Thyroid gland (tissue), 4 donors: ENCODE data around the gene ADGRG7. TPM values are rescaled to one million over a fixed set of nuclear protein-coding genes. Genes with fewer than 3 reads are reported as not detected.

Experiments
- DNase-seq, 2 donors: peaks; one replicate each; pipeline ENCODE4 v3.0.0-alpha.2; 2019
- H3K27ac ChIP-seq, 3 donors: fragments of 200-600 bp; sonication (generic); 1 replicate in 2 of 3; 2 replicates in 1 of 3; pipeline ENCODE4 v1.5.1; 2016 to 2019; ENCODE audit warnings: mild to moderate bottlenecking in 1 of 3, moderate library complexity in 1 of 3
- H3K27me3 ChIP-seq: fragments of 200-600 bp; sonication (generic); one replicate; pipeline ENCODE4 v1.5.1; 2019
- H3K36me3 ChIP-seq, 2 donors: fragments of 200-600 bp; sonication (generic); one replicate each; pipeline ENCODE4 v1.5.1; 2016 to 2019
- H3K4me1 ChIP-seq, 2 donors: fragments of 200-600 bp; sonication (generic); one replicate each; pipeline ENCODE4 v1.5.1; 2017 to 2019
- H3K4me3 ChIP-seq, 3 donors: fragments of 200-600 bp; sonication (generic); replicated peaks in 1 of 3; 1 replicate in 2 of 3; 2 replicates in 1 of 3; pipeline ENCODE4 v1.5.1; 2016; ENCODE audit warnings: mild to moderate bottlenecking in 1 of 3
- H3K9me3 ChIP-seq: fragments of 200-600 bp; sonication (generic); one replicate; pipeline ENCODE4 v1.5.1; 2017
- CTCF ChIP-seq, 6 experiments: fragments of 200-600 bp in 3 of 6; fragments of 450-650 bp in 3 of 6; sonication (generic) in 3 of 6; IDR thresholded peaks; one replicate each; pipeline ENCODE4 v1.5.1; 2016 to 2019; ENCODE audit warnings: antibody characterized with exemption in 6 of 6, mild to moderate bottlenecking in 2 of 6, inconsistent platforms in 1 of 6, moderate library complexity in 1 of 6
- POLR2A ChIP-seq, 2 donors: fragments of 450-650 bp; IDR thresholded peaks; one replicate each; pipeline ENCODE4 v1.6.1; 2017; ENCODE audit warnings: antibody characterized with exemption in 2 of 2, mild to moderate bottlenecking in 2 of 2, moderate library complexity in 1 of 2
- WGBS, 2 donors: methylation state at CpG; one replicate each; pipeline ENCODE4 v1.1.5; 2017; 5-methylcytosine and 5-hydroxymethylcytosine counted together
- intact Hi-C: fragments of 100-400 bp; cut with DNase I; formaldehyde crosslinking; loops from one replicate; pipeline ENCODE4 v1.15.1; 2023
- total RNA-seq, 4 donors: library from RNA; depleted of rRNA; stranded (reverse); fragments of >200 nt; gene quantifications; one replicate each; pipeline ENCODE4 v1.2.3, GENCODE V29; 2016

Gene ADGRG7
- total RNA-seq, 4 donors from 2014 or later: not detected

GRCh38 chr3:100563652-100564211 is 45.7 kb upstream of the ADGRG7 start:
- H3K9me3 ChIP-seq: no peaks in the 10 kb centered on the region
- WGBS, 2 donors: 87 to 88% methylated on average over 2 of the region's 2 CpGs
- no peak for DNase-seq
- H3K4me1 ChIP-seq: no peaks in the 10 kb centered on the region
- TF ChIP-seq POLR2A (IDR thresholded peaks at IDR 0.05) (no peak), CTCF (IDR thresholded peaks at IDR 0.05) (no peak)
- no peaks in the 10 kb centered on the region for H3K27me3 ChIP-seq
- H3K36me3 ChIP-seq: no peaks in the 10 kb centered on the region
- no peak overlapping the region for H3K4me3 ChIP-seq
- intact Hi-C loops: no loop called here
- no peak overlapping the region for H3K27ac ChIP-seq

- 88 to 93% methylated on average over 2 of the region's 2 CpGs for WGBS, 2 donors
- no peak overlapping the region for H3K27ac ChIP-seq
- DNase-seq: no peak
These were observed 38.6 kb upstream of the ADGRG7 start for GRCh38 chr3:100570811-100571210.

GRCh38 chr3:100574536-100574935 is 34.9 kb upstream of the ADGRG7 start:
- no peaks in the 10 kb centered on the region for H3K9me3 ChIP-seq
- WGBS, 2 donors: 97 to 99% methylated on average over 3 of the region's 3 CpGs
- intact Hi-C loops: no loop called here
- no peaks in the 10 kb centered on the region for H3K4me1 ChIP-seq
- H3K27me3 ChIP-seq: no peaks in the 10 kb centered on the region
- H3K27ac ChIP-seq: no peak overlapping the region
- no peak for DNase-seq
- TF ChIP-seq POLR2A (IDR thresholded peaks at IDR 0.05) (no peak), CTCF (IDR thresholded peaks at IDR 0.05) (no peak)
- no peak overlapping the region for H3K4me3 ChIP-seq
- no peaks in the 10 kb centered on the region for H3K36me3 ChIP-seq

More at GRCh38 chr3:100570811-100571210, 38.6 kb upstream of the ADGRG7 start:
- TF ChIP-seq POLR2A (IDR thresholded peaks at IDR 0.05): no peak
- no peak for TF ChIP-seq CTCF (IDR thresholded peaks at IDR 0.05)
- H3K9me3 ChIP-seq: no peaks in the 10 kb centered on the region
- no peak overlapping the region for H3K4me3 ChIP-seq
- no peaks in the 10 kb centered on the region for H3K27me3 ChIP-seq
- H3K36me3 ChIP-seq: no peaks in the 10 kb centered on the region
- no peaks in the 10 kb centered on the region for H3K4me1 ChIP-seq
- intact Hi-C loops: no loop called here

GRCh38 chr3:100575704-100576103 is 33.7 kb upstream of the ADGRG7 start:
- H3K27me3 ChIP-seq: no peaks in the 10 kb centered on the region
- TF ChIP-seq POLR2A (IDR thresholded peaks at IDR 0.05) (no peak), CTCF (IDR thresholded peaks at IDR 0.05) (no peak)
- H3K4me3 ChIP-seq: no peak overlapping the region
- no peaks in the 10 kb centered on the region for H3K9me3 ChIP-seq
- 95% methylated on average over 6 of the region's 6 CpGs for WGBS, 2 donors
- no peaks in the 10 kb centered on the region for H3K4me1 ChIP-seq
- DNase-seq: no peak
- H3K27ac ChIP-seq: no peak overlapping the region
- H3K36me3 ChIP-seq: no peaks in the 10 kb centered on the region
- intact Hi-C loops: no loop called here

GRCh38 chr3:100577382-100578008 is 31.9 kb upstream of the ADGRG7 start:
- no peak for DNase-seq
- Histone ChIP-seq H3K4me1 (no peaks in the 10 kb centered on the region), H3K36me3 (no peaks in the 10 kb centered on the region), H3K27me3 (no peaks in the 10 kb centered on the region), H3K4me3 (no peak overlapping the region), H3K27ac (no peak overlapping the region), H3K9me3 (no peaks in the 10 kb centered on the region)
- 76 to 83% methylated on average over 1 of the region's 1 CpG for WGBS, 2 donors
- intact Hi-C loops: no loop called here
- no peak for TF ChIP-seq POLR2A (IDR thresholded peaks at IDR 0.05)
- no peak for TF ChIP-seq CTCF (IDR thresholded peaks at IDR 0.05)
